GM18858 (cell line): ENCODE data around the gene CLMP.
"Not testable (repeated sequence)": the region's sequence is repeated elsewhere in the genome, so short reads cannot be mapped to it uniquely, and the experiment has no call there.

Experiments used
- ATAC-seq: cut with Tn5 transposase; IDR thresholded peaks from one replicate; pipeline ENCODE4 v1.9.1; 2021; ENCODE audit not compliant: unreplicated experiment

The CLMP gene

DNA sequence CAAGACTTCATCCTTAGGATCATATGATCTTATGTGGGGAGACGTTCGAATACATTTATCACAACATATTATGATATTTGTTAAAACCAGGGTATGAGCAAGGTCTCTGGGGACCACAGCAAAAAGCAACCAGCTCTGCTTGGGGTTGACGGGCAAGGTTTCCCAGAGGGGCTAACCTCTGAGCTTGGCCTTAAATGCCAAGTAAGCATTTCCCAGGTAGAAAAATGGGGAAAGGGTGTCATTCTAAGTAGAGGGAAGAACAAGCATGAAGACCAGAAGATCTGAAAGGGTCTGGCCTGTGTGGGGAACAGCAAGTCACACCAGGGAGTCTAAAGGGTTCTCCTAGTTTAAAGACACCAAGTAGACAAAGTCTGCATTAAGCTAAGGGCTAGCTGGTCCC lies 24.1 kb downstream of the CLMP start:
- no peak for ATAC-seq

GRCh38 chr11:123169821-123170220 lies 25.2 kb downstream of the CLMP start:
- no peak for ATAC-seq

DNA sequence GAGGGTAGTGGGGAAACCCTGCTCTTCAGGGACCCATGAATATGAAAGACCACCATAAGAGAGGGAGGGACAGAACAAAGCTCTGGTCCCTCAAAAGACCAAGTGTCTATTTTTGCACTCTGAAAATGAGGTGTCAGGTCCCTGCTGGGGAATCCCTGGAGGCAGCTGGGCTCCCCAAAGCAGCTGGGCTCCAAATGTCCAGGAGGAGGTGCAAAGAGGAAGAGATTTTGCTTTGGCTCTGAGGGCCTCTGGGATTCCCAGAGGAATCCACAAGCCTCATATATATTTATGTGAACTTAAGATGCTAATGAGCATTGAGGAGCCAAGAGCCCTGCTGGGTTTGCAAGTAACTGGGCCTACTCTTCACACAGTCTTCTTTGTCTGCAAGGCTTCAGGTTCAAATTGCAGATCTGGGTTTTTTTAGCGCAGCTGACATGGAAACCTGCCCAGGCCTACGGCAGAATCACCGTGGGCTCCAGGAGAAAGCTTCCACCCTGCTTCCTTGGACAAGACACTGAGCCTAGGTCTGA lies 26.0 kb downstream of the CLMP start:
- ATAC-seq: no peak

GRCh38 chr11:123168241-123168640 lies 26.8 kb downstream of the CLMP start:
- ATAC-seq: no peak

GRCh38 chr11:123166071-123166559 lies 28.9 kb downstream of the CLMP start:
- ATAC-seq: no peak

GRCh38 chr11:123164732-123165450 lies 30.2 kb downstream of the CLMP start:
- ATAC-seq: no peak

- ATAC-seq: no peak
Measured at GRCh38 chr11:123163621-123164020, 31.4 kb downstream of the CLMP start.

- no peak for ATAC-seq
Measured at GRCh38 chr11:123161376-123162030, 33.5 kb downstream of the CLMP start.

DNA sequence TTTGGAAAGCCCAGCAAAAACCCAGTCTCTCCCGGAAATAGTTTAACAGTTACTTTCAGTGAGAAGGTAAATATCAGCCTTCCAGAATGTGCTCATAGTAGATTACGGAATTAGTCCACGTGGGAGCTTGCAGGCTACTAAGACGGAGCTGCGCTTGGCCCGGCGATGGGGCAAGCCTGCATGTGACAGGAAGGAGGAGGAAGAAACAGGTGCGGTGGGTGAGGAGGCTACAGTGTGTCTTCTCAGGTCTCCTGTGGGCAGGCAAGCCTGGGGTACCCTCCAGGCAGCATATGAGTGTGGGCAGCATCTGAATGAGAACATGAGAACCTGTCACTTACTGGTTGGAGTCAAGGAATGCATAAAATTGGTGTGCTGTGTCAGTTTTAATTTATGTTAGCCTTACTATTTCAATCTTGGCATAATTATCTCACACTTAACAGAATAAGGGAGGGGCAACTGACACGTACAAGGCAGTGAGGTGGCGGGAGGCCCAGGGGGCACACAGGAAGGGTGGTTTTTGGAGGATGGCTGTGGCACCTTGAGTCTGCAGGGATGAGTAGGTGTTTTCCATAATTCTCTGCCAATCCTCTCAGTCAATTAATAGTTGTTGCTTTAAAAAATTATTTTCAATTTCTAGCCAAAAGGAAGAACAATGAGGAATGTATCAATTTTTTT lies 35.7 kb downstream of the CLMP start:
- ATAC-seq: no peak

- ATAC-seq: no peak
Measured at GRCh38 chr11:123158033-123159003, 36.7 kb downstream of the CLMP start.

DNA sequence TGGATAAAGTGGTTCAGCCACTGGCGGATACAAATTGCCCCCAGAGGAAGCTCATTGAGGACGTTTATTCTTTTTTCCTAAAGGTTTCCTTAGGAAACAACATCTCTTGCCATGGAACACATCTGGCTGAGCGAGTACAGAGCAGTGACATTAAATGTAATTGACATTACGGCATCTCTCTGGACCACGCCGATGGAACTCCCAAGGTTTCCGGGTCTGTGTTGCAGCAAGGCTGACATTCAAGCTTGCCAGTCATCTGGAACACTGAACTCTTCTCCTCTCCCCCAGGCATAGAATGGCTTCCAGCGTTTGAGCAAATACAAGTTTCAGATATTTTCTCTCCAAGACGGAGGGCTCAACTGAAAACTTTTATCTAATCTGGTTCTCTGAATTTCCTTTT lies 42.1 kb downstream of the CLMP start:
- ATAC-seq: no peak

DNA sequence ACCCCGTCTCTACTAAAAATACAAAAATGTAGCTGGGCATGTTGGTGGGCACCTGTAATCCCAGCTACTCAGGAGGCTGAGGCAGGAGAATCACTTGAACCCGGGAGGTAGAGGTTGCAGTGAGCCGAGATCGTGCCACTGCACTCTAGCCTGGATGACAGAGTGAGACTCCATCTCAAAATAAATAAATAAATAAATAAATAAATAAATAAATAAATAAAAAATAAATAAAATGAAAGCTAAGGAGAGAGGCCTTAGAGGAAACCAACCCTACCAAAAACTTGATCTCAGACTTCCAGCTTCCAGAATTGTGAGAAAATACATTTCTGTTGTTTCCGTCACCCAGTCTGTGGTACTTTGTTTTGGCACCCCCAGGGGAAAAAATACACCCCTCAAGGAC lies 42.7 kb downstream of the CLMP start:
- not testable (repeated sequence) for ATAC-seq

GRCh38 chr11:123151796-123152195 lies 43.3 kb downstream of the CLMP start:
- no peak for ATAC-seq

DNA sequence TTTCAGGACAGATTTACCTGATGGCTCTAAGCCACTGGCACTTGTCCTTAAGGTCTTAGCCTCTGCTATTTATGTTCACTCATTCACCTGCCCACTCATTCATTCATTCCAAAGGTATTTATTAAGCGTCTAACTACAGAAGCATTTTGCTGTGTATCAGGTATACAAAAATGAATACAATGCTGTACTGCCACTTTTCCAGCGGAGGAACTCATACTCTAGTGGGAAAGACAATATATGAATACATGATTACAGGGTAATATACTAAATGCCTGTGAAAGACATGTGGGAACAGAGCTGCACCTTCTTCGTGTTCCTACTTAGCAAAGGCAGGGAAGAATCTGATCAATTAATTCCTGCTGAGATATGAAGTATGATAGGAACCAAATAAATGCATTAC lies 43.7 kb downstream of the CLMP start:
- no peak for ATAC-seq

GRCh38 chr11:123150882-123151281 lies 44.2 kb downstream of the CLMP start:
- ATAC-seq: no peak

DNA sequence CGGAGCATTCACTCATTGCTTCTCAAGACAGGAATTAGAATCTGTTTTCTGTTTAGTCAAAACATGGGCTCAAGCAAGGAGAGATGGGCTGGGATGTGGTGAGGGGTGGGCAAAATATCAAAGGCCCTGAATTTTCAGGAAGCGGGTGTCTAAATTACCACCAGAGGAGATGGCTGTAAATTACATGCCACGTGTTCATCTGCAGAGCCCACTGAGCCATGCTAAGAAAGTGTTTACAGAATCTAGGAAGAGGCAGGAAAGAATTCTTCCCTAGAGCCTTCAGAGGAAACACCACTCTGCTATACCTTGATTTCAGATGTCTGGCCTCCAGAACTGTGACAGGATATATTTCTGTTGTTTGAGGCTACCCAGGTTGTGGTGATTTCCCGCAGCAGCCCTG lies 46.1 kb downstream of the CLMP start:
- ATAC-seq: no peak

DNA sequence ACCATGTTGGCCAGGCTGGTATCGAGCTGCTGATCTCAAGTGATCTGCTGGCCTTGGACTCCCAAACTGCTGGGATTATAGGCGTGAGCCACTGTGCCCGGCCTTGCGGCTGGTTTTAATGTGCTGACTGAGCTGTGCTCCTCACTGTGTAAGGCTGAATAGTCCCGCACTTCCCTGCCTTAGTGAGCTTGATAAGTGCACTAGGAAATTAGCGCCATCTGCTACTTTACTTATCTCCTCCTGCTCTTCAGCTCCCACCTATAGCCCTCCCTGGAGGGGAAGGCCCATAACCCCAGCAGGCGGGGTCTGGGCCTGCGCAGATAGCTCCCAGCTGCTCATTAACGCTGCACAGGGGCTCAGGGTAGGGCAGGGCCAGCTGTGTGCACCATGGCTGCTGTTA lies 49.4 kb downstream of the CLMP start:
- ATAC-seq: no peak

GRCh38 chr11:123145220-123145619 lies 49.8 kb downstream of the CLMP start:
- ATAC-seq: no peak

DNA sequence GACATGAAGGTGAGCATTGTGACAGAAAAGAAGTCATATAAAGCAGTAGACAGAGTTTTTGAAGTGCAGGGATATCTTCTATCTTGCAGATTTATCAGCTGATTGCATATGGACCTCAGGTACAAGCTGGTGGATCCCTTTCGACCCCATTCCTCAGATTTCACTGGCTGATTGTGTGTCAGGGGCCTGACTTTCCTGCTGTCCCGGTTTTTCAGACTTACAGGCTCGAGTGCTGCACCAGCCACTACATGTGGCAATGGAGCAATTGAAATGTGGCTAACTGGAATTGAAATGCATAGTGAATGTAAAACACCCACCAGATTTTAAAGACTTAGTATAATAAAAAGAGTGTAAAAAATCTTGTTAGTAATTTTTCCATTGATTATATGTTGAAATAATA lies 50.3 kb downstream of the CLMP start:
- no peak for ATAC-seq

GRCh38 chr11:123143921-123144320 lies 51.1 kb downstream of the CLMP start:
- no peak for ATAC-seq

- no peak for ATAC-seq
Measured at GRCh38 chr11:123143476-123143875, 51.6 kb downstream of the CLMP start.
